Dendritic cell treated with granulocyte-macrophage colony-stimulating factor and Interleukin-4, amounts not matched to agents 40 ng/mL and 50 ng/mL, for 4 days (primary cell): Measurements from ENCODE around the gene IL9.

Experiments used
- H3K27ac Mint-ChIP-seq: one replicate; pipeline ENCODE4 v1.8.0; 2022; ENCODE audit warnings: mild to moderate bottlenecking, mixed read lengths
- H3K27me3 Mint-ChIP-seq: one replicate; pipeline ENCODE4 v1.8.0; 2022; ENCODE audit warnings: mild to moderate bottlenecking, mixed read lengths
- H3K36me3 Mint-ChIP-seq: one replicate; pipeline ENCODE4 v1.8.0; 2022; ENCODE audit warnings: low read depth, mixed read lengths
- H3K4me1 Mint-ChIP-seq: one replicate; pipeline ENCODE4 v1.8.0; 2022; ENCODE audit warnings: low read depth, mixed read lengths
- H3K4me3 Mint-ChIP-seq: one replicate; pipeline ENCODE4 v1.8.0; 2022; ENCODE audit warnings: mild to moderate bottlenecking, moderate library complexity, mixed read lengths
- H3K9me3 Mint-ChIP-seq: one replicate; pipeline ENCODE4 v1.8.0; 2022; ENCODE audit warnings: mixed read lengths
- intact Hi-C: fragments of 100-400 bp; cut with micrococcal nuclease; formaldehyde crosslinking; loops from one replicate; pipeline ENCODE4 v1.15.0; 2022

IL9 gene

GRCh38 chr5:135885031-135885430 lies 10.6 kb downstream of the IL9 start:
- Mint-ChIP-seq H3K27me3 (peaks cover 58% of the 10 kb centered on the region), H3K27ac (peak overlapping the region; percentile 58), H3K4me3 (no peak overlapping the region), H3K36me3 (peaks cover 71% of the 10 kb centered on the region), H3K9me3 (no peaks in the 10 kb centered on the region), H3K4me1 (peaks cover 49% of the 10 kb centered on the region)
- intact Hi-C loops: loop anchor here (5.0 kb wide), 4 partner anchors 53 to 287 kb away; partner anchors contain the start of gene SLC25A48

DNA sequence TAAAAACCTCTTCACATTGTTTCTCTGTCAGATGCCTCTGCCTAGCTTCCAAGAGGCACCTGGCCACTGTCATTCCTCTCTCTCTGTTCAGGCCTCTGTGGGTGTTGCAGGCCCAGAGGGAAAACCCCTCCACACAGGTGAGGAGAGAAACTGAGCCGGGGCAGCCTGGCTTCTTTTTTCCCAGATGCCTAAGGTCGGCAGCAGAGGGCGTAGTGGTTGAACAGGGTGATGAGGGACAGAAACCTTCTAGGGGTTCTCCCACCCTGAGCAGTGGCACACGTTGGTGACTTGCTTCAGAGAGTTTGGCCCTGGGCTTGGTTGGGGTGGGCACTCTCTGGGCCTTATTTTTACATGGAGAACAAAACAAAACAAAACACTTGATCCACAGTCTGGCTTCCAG lies 12.2 kb downstream of the IL9 start:
- intact Hi-C loops: no loop called here
- H3K36me3 Mint-ChIP-seq: peaks cover 76% of the 10 kb centered on the region
- H3K27me3 Mint-ChIP-seq: peaks cover 57% of the 10 kb centered on the region
- peak overlapping the region; percentile 43 for H3K27ac Mint-ChIP-seq
- no peak overlapping the region for H3K4me3 Mint-ChIP-seq
- H3K4me1 Mint-ChIP-seq: peaks cover 65% of the 10 kb centered on the region
- no peaks in the 10 kb centered on the region for H3K9me3 Mint-ChIP-seq

GRCh38 chr5:135883026-135883425 lies 12.6 kb downstream of the IL9 start:
- intact Hi-C loops: no loop called here
- Mint-ChIP-seq H3K27me3 (peaks cover 53% of the 10 kb centered on the region), H3K36me3 (peaks cover 76% of the 10 kb centered on the region), H3K4me1 (peaks cover 68% of the 10 kb centered on the region), H3K27ac (peak overlapping the region; percentile 43), H3K9me3 (no peaks in the 10 kb centered on the region), H3K4me3 (no peak overlapping the region)

DNA sequence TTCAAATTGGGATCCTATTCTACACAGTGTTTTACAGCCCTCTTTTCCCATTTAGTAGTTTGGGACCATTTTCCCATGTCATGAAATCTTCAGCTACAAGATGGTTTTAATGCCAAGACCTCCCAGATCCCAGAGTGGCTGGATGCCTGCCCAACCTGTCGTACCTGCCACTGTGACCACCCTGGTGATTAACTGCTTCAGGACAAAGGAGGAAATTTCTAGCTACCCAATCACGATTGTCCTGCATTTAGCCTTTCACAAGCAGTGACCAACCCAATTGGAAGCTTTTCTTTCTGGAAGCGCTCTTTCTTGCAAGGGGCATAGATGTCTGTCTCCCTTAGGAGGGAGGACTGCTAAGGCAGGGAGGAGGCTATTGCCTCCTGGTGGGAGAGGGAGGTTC lies 13.8 kb downstream of the IL9 start:
- intact Hi-C loops: no loop called here
- Mint-ChIP-seq H3K36me3 (peaks cover 86% of the 10 kb centered on the region), H3K9me3 (no peaks in the 10 kb centered on the region), H3K4me1 (peaks cover 71% of the 10 kb centered on the region), H3K27ac (peak overlapping the region; percentile 44), H3K4me3 (no peak overlapping the region), H3K27me3 (peaks cover 53% of the 10 kb centered on the region)

DNA sequence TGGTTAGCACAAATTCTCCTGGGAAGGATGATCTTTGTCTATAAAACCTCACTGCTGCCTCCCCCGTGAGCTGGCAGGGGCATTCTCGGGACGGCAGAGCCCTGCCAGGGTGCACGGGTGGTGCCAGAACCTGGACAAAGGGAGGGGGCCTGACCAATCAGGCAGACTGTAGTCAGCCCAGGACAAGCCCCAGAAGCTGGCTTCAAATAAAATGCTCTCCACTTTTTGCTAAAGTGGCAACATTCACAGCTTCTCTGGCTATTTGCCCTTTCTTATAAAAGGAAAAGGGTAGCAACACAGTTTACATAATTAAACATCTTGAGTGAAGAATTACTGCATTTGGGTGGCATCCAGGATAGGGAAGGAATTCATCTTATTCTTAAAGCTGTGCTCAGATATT lies 14.4 kb downstream of the IL9 start:
- peaks cover 75% of the 10 kb centered on the region for H3K4me1 Mint-ChIP-seq
- no peak overlapping the region for H3K4me3 Mint-ChIP-seq
- H3K27me3 Mint-ChIP-seq: peaks cover 53% of the 10 kb centered on the region
- peak overlapping the region; percentile 79 for H3K27ac Mint-ChIP-seq
- intact Hi-C loops: no loop called here
- peaks cover 92% of the 10 kb centered on the region for H3K36me3 Mint-ChIP-seq
- H3K9me3 Mint-ChIP-seq: no peaks in the 10 kb centered on the region

DNA sequence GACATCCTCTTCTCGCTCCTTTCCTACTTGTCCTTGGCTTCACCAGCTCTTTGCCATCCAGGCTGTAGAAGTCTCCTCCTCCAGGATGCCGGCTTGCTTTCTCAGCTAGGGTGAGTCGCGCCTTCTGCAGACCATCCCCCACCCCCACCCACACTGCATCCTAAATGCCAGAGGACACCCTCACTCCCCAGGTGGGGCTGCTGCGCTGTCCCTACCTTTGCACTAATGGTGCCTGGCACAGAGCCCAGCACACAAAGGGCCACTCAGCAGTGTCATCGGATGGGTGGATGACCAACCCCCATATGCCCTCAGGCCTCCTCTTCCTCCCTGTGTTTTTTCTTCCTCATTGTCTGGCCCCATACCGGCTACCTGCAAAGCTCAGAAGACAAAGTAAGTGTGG lies 14.8 kb downstream of the IL9 start:
- Mint-ChIP-seq H3K9me3 (no peaks in the 10 kb centered on the region), H3K4me3 (no peak overlapping the region), H3K4me1 (peaks cover 76% of the 10 kb centered on the region), H3K27me3 (peaks cover 53% of the 10 kb centered on the region), H3K36me3 (peaks cover 94% of the 10 kb centered on the region), H3K27ac (peak overlapping the region; percentile 79)
- intact Hi-C loops: no loop called here

DNA sequence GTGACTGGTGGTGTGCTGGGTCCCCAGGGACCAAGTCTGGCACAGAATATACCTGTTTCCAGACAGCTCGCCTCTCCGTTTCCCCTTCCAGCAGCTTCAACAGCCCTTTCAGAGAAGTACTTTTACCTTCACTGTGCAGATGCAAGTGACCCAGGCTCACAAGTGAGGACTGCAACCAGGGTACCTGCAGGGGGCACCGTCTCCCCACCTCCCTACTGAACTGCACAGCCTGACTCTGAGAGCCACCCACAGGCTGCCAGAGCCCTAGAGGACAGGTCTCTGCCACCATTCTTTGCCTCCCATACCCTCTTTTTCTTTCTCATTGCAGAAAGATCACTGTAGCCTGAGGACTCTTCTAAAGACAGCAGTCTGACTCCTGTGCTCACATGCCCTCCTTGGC lies 15.4 kb downstream of the IL9 start:
- peaks cover 50% of the 10 kb centered on the region for H3K27me3 Mint-ChIP-seq
- intact Hi-C loops: no loop called here

GRCh38 chr5:135879591-135879990 lies 16.1 kb downstream of the IL9 start:
- H3K27me3 Mint-ChIP-seq: peaks cover 47% of the 10 kb centered on the region
- H3K36me3 Mint-ChIP-seq: peaks cover 96% of the 10 kb centered on the region
- H3K4me3 Mint-ChIP-seq: no peak overlapping the region
- intact Hi-C loops: no loop called here
- H3K27ac Mint-ChIP-seq: peak overlapping the region; percentile 59
- peaks cover 80% of the 10 kb centered on the region for H3K4me1 Mint-ChIP-seq
- H3K9me3 Mint-ChIP-seq: no peaks in the 10 kb centered on the region

More for the DNA sequence above, 15.4 kb downstream of the IL9 start:
- H3K9me3 Mint-ChIP-seq: no peaks in the 10 kb centered on the region
- H3K4me3 Mint-ChIP-seq: no peak overlapping the region
- peaks cover 96% of the 10 kb centered on the region for H3K36me3 Mint-ChIP-seq
- peaks cover 77% of the 10 kb centered on the region for H3K4me1 Mint-ChIP-seq
- peak overlapping the region; percentile 79 for H3K27ac Mint-ChIP-seq

GRCh38 chr5:135878156-135878620 lies 17.5 kb downstream of the IL9 start:
- H3K9me3 Mint-ChIP-seq: no peaks in the 10 kb centered on the region
- H3K4me3 Mint-ChIP-seq: no peak overlapping the region
- peak overlapping the region; percentile 92 for H3K27ac Mint-ChIP-seq
- peaks cover 39% of the 10 kb centered on the region for H3K27me3 Mint-ChIP-seq
- H3K36me3 Mint-ChIP-seq: peaks cover 96% of the 10 kb centered on the region
- peaks cover 80% of the 10 kb centered on the region for H3K4me1 Mint-ChIP-seq
- intact Hi-C loops: no loop called here

DNA sequence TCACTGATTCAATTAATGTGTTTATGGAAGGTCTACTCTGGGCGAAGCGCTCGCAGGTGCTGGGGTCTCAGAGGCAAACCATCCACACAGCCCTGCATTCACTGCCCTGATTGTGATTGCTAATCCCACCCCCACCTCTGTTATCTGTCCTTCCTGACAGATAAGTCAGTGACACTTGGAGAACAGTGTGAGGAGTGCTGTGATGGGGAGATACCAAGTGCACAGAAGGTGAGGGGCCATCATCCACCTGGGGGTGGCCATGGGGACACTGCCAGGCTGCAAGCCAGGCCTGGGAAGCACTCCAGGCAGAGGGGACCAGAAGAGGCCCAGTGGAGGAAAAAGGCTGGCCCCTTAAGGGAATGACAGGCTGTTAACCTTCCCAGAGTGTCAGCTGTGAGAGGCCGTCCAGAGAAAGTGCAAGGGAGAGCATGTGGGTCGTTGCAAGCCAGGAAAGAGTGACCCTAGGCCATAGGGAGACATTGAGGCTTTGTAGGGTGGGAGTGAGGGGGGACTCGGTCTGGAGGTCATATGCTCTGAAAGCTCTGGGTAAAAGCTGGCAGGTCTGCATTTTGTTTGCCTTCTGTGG lies 18.0 kb downstream of the IL9 start:
- Mint-ChIP-seq H3K36me3 (peaks cover 96% of the 10 kb centered on the region), H3K9me3 (no peaks in the 10 kb centered on the region), H3K4me1 (peaks cover 83% of the 10 kb centered on the region), H3K27me3 (peaks cover 37% of the 10 kb centered on the region), H3K4me3 (no peak overlapping the region), H3K27ac (peak overlapping the region; percentile 92)
- intact Hi-C loops: no loop called here

DNA sequence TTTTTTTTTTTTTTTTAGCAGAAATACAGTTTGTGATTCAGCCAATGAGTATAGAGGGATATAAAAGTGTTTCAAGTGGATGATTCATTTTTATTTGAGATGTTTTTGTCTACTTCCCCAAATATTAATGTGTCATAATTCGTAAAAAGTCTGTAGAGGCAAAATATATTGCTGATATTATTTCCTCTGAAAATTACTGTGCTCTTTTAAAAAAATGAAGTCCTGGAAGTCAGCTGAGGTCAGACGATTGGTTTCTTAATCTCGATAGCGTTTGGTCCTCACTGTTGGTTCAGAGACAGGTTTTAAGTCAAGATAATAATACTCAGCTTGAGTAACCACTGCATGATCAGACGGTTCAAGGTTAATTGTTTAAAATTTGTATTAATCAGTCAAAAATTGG lies 19.5 kb downstream of the IL9 start:
- Mint-ChIP-seq H3K27me3 (peaks cover 33% of the 10 kb centered on the region), H3K4me3 (no peak overlapping the region), H3K27ac (peak overlapping the region; percentile 92), H3K4me1 (peaks cover 92% of the 10 kb centered on the region), H3K9me3 (no peaks in the 10 kb centered on the region), H3K36me3 (peaks cover 98% of the 10 kb centered on the region)
- intact Hi-C loops: loop anchor here (1.0 kb wide), 1 partner anchor 15 kb away; no protein-coding TSS in a partner anchor

DNA sequence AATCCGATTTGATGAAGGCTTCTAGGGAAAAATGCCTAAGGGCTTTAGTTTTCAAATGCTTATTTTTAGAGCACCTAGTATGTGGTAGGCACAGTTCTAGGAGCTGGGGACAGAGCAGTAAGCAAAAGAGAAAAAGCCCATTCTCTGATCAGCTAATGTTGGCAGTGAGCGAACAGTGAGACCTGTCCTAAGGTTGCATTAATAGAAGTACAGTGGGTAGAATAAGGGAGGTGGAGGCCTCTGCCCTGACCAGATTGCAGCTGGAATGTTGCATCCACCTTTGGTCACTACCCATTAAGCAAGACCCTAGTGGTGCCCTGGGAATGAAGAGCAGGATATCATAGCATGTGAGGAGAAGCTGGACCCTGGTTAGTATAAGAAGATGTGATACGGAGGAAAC lies 20.1 kb downstream of the IL9 start:
- Mint-ChIP-seq H3K4me1 (peaks cover 87% of the 10 kb centered on the region), H3K9me3 (no peaks in the 10 kb centered on the region), H3K27me3 (peaks cover 27% of the 10 kb centered on the region), H3K36me3 (peaks cover 95% of the 10 kb centered on the region), H3K27ac (peak overlapping the region; percentile 92), H3K4me3 (no peak overlapping the region)
- intact Hi-C loops: no loop called here

- peak overlapping the region; percentile 92 for H3K27ac Mint-ChIP-seq
- H3K36me3 Mint-ChIP-seq: peaks cover 95% of the 10 kb centered on the region
- intact Hi-C loops: no loop called here
These were observed 21.2 kb downstream of the IL9 start for GRCh38 chr5:135874461-135874860.

GRCh38 chr5:135873831-135874230 lies 21.8 kb downstream of the IL9 start:
- intact Hi-C loops: no loop called here
- H3K27me3 Mint-ChIP-seq: peaks cover 21% of the 10 kb centered on the region
- H3K36me3 Mint-ChIP-seq: peaks cover 95% of the 10 kb centered on the region
- H3K27ac Mint-ChIP-seq: peak overlapping the region; percentile 92
- H3K9me3 Mint-ChIP-seq: no peaks in the 10 kb centered on the region
- peaks cover 80% of the 10 kb centered on the region for H3K4me1 Mint-ChIP-seq
- H3K4me3 Mint-ChIP-seq: no peak overlapping the region

More at GRCh38 chr5:135874461-135874860, 21.2 kb downstream of the IL9 start:
- no peaks in the 10 kb centered on the region for H3K9me3 Mint-ChIP-seq
- H3K4me3 Mint-ChIP-seq: peak overlapping the region; percentile 5
- H3K27me3 Mint-ChIP-seq: peaks cover 23% of the 10 kb centered on the region
- peaks cover 82% of the 10 kb centered on the region for H3K4me1 Mint-ChIP-seq
